NCI-H1436 (cell line): ENCODE measurements around the gene SPART.
"Not testable (repeated sequence)": the region's sequence is repeated elsewhere in the genome, so short reads cannot be mapped to it uniquely, and the experiment has no call there.

ENCODE experiments used
- DNase-seq: peaks from one replicate; lab custom pipeline; 2025; lab: John Stamatoyannopoulos, UW

SPART gene

DNA sequence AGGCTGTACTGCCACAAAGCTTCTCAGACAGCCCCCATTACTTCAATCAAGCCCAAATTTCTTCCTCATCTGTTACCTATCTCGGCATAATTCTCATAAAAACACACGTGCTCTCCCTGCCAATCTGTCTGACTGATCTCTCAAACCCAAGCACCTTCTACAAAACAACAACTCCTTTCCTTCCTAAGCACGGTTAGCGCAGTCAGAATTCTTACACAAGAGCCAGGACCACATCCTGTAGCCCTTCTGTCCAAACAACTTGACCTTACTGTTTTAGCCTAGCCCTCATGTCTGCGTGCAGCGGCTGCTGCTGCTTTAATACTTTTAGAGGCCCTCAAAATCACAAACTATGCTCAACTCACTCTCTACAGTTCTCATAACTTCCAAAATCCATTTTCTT lies 26.4 kb downstream of the SPART start:
- DNase-seq, result not testable (repeated sequence)

DNA sequence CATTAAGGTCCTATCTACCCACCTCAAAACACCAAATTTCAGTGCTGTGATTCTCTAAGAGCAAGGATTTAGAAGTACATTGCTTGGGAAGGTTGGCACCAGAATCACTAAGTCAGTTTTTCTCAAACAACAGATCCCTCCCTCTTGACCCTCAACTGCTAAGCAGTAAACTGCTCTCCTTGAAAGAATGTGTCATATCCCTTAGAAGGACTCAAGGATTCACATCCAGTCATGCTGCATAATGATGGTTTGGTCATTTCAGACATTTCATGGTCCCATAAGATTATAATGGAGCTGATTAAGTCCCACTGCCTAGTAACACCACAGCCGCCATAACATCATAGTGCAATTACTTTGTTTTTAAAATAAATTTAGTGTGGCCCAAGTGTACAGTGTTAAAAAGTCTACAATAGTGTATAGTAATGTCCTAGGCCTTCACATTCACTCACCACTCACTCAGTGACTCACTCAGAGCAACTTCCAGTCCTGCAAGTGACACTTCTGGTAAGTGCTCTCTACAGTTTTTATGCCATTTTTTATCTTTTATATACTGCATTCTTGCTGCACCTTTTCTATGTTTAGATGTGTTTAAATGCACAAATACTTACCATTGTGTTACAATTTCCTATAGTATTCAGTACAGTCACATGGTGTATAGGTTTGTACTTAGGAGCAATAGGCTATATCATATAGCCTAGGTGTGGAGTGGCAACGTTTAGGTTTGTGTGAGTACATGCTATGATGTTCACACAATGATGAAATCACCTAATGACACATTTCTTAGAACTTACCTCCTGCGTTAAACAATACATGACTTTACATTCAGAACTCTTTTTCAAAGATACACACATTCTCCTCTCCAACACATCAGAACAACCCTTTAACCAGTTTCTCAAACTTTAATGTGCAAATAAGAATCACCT lies 32.9 kb downstream of the SPART start:
- no peak for DNase-seq

DNA sequence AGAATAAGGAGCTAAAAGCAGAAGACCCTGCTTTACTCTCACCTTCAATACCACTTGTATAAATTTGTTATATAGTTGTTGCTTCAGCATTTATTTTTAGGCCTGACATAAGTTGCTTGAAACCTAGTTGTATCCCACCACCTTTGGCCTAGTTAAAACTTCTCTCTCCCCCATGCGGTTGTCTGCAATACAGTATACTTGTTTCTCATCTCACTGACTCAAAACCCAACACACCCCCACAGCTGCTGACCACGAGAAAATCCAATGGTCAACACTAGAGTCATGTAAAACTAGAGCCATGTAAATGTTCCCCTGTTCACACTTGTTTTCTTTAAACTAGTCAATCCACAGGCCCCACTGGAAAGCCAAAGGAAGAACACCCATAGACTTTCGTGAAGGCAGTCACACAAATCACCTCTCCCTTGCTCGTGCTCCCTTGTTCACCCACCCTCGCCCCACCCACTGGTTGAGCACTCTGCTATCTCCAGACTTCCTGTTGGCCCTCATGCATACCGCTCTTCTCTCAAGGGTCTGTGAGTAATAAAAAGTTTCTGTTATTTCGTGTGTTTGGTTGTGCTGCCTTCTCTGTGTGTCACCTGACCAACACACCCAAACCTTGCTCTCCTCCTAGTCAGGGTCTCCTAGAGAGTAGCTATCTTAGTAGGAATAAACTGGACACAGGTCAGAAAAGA lies 35.6 kb downstream of the SPART start:
- DNase-seq, result no peak

GRCh38 chr13:36302289-36302688 lies 43.9 kb downstream of the SPART start:
- no peak for DNase-seq

- not testable (repeated sequence) for DNase-seq
These were observed 46.7 kb downstream of the SPART start for GRCh38 chr13:36299469-36299868.

GRCh38 chr13:36298535-36299068 lies 47.6 kb downstream of the SPART start:
- no peak for DNase-seq

- DNase-seq, result peak; percentile 11
These were observed 48.5 kb downstream of the SPART start, which contains the start of gene CCDC169 for GRCh38 chr13:36297366-36298338. Gene CCDC169, minus strand, starts transcription at chr13:36297814. Its CDS starts 95 bp downstream, at chr13:36297719.

DNA sequence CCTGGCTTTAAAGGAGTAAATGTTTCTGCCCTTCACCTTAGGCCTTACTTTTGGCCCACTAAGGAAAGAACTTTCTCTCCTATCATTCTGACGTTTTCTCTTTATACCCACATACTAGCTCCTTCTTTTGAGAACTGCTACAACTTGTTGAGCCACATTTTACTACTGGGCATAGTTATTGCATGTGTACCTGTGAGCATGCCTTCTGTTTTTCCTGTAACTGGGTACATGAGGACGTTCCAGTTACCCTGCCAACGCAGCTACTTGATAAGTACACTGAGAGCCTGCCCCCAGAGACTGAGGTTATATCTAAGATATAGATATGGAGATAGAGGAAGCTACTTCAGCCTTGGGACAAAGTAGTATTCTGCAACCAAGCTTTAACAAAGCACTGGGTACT lies 52.1 kb downstream of the SPART start:
- DNase-seq, result no peak

DNA sequence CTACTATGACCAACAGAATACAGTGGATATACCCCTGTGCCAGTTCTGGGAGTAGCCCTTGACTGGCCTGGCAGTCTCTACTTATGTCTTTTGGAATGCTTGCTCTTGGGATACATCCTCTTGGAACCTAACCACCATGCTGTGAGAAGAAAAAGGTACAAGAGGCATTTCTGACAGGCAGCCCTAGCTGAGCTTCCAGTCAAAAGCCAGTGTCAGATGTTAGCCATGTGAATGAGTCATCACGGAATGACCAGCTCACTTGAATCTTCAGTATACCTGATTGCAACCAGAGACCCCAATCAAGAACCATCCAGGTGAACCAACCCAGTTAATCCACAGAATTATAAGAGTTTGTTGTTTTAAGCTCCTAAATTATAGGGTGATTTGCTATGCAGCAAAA lies 52.7 kb downstream of the SPART start:
- no peak for DNase-seq

DNA sequence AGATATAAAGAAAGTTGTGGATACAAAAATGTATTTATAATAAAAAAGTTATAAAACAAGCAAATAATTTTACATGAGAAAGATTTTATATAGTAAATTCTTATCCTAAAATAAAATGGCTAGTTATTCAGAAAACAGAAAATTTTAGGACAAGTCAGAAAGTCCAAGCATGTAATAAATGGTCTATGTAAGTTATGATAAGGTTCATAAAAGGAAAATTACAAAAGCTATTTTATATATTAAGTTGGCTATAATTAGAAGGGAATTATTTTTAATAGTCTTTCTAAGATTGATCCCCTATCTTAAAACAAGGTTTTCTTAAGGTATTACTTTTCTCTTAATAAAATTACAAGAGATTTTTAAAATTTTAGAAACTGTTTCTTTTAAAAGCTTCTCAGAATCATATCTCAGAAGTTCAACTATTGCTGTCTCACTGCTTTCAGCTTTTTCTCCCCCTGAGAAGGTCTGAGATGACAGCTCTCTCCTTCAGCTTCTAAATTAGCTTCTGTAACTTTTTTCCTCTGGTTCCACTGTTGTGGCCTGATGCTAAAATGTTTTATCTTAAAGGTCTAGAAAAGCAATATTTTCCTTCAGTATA lies 57.3 kb downstream of the SPART start:
- no peak for DNase-seq

- no peak for DNase-seq
These were observed 60.2 kb downstream of the SPART start for GRCh38 chr13:36286006-36286405.

DNA sequence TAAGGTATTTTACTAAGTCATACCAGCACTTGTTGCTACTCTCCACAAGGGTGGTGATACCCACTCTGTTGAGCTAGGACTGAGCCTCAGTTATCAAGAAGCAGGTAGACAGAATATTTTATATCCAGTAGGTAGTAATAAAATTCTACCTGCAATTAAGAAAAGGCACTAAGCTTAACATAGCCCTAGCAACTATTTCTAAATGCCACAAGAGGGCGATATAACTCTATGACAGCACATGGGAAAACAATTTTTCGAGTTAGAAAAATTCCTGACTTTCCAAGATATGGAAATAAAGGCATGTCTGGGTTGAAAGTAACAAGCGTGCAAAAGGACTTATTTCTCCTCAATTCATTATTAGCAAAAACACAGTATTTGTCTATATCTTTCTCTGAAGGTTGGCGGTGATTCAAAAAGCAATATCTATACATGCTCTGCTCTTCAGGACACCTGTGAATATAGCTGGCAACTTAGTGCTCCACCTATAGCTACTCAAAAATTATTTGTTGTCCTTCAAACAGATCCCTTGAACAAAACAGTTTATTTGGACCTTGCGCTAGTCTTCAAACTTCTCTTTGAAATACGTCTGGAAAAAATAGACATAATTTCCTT lies 63.3 kb downstream of the SPART start:
- DNase-seq, result no peak

DNA sequence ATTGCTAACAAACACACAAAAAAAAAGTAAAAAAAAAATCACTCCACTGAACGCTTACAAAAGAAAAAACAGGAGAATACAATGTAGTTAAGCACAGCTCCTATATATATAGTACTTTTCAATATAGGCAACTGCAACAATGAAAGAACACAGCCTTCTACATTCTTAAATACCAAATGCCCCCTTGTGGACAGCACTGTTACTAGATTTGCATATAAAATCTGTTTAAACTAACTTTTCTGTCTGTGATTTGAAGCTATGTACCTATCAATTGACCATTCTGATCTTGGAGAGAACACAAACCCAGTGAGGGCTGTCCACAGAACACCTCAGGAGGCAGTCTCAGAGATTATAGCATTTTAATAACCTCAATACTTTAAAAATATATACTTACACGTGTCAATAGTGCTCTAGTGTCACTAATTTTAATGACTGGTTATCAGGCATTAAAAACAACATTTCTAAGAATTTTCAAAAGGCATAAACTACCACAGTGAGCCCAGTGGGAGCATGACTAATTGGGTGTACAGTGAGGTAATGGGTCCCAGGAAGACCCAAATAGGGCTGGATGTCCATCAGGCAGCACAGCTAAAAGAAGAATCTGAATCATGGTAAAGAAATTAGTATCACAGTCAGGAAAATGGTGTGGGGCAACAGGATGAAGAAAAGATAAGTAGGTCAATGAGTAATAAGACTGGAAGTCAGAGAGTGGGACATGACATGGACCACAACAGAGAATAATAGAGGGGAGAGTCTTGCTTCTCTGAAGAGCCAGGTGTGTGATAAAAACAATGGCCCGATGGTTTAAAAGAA lies 70.8 kb downstream of the SPART start:
- peak; percentile 45 for DNase-seq

- DNase-seq, result no peak
These were observed 72.8 kb downstream of the SPART start for GRCh38 chr13:36273431-36273830.

DNA sequence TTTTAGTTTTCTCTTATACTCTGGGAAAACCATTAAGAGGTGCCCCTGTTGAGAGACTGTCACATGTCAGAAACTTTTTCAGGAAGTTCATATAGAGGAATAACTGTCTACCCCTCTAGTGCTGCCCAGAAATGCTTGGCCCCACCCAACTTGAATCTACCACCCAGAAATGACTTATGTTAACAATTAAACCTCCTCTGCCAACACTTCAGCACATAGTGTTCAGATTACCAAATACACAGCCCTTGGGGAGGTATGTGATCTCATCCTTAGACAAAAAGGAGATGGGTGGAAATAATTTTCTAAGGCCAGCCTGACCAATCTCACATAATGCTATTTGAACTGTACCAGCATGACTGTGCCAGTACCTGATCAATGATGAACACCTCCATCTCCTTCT lies 84.2 kb downstream of the SPART start:
- no peak for DNase-seq

- no peak for DNase-seq
These were observed 85.2 kb downstream of the SPART start for GRCh38 chr13:36261011-36261410.

DNA sequence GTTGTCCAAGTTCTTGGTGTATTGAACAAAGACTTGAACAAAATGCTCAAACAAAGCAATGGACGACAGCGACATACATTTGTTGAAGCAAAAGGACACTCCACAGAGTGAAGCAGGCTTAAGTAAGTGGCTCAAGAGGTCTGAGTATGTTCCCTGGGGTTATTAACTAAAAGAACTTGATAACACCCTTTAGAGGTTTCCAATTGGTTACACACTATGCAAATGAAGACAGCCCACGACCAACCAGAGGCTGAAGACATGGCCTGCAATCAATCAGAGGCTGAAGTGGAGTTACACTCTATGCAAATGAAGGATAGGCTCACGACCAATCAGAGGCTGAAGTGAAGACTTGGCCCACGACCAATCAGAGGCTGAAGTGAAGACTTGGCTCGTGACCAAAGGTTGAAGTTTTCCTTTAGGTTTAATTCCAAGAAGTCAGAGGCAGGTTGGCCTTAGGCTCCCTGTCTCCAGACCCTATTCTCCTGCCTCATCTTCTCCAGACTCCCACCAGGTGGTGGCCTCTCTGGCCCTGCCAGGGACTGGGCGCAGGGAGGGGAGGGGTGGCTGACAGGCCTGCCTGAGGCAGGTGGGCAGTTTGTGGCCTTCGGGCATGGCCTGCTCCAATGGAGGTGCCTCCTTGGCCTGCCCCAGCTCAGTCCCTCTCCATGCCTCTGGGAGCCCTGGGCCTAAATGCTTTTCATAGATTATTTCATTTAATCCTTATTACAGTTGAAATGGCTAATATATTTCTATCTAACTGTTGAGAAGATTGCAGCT lies 86.6 kb downstream of the SPART start:
- DNase-seq, result no peak

DNA sequence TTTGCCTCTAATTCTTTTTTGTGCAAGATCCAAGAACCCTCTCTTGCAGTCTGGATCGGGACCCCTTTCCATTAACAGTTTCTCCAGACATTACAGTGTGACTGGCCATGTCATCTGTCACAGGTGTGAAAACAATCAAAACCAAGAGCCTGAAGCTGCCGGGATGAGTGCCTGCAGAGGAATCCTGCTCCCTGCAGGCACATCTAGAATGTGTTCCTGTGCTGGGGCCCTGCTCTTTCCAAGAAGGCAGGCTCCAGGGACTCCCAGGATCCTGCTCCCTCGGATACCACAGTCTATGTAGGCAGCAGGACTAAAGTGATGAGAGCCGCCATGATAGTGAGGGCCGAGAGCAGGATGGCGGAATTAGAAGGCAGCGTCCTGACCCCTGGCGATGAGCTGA lies 87.4 kb downstream of the SPART start:
- DNase-seq, result no peak
